ENCODE data around the gene INPP5D.

- TF ChIP-seq CTCF (IDR thresholded peaks at IDR 0.05; ENCODE audit: insufficient read depth, low read depth, low read length) (no peak), EZH2 (IDR thresholded peaks at IDR 0.05; ENCODE audit: insufficient read depth, low read length) (no peak)
These were observed 114.0 kb downstream of the INPP5D start for GRCh38 chr2:233174137-233174536.
